Prostate gland (tissue), 2 donors: ENCODE measurements around the gene LYVE1.

ENCODE experiments used
- CTCF ChIP-seq, 4 experiments: fragments of 200-600 bp in 2 of 4; fragments of 450-650 bp in 2 of 4; sonication (generic) in 2 of 4; IDR thresholded peaks; 1 replicate in 3 of 4; 2 replicates in 1 of 4; pipeline ENCODE4 v1.5.1; 2016 to 2019; ENCODE audit warnings: antibody characterized with exemption in 4 of 4, mild to moderate bottlenecking in 2 of 4, moderate library complexity in 2 of 4
- POLR2A ChIP-seq: fragments of 450-650 bp; IDR thresholded peaks from one replicate; pipeline ENCODE4 v1.6.1; 2016; ENCODE audit warnings: antibody characterized with exemption, mild to moderate bottlenecking
- POLR2AphosphoS5 ChIP-seq: sonication (generic); formaldehyde crosslinking; IDR thresholded peaks from one replicate; pipeline ENCODE4 v1.6.1; 2017; ENCODE audit warnings: antibody characterized with exemption

- no peak for TF ChIP-seq CTCF (IDR thresholded peaks at IDR 0.05)
- peak; percentile 24 for TF ChIP-seq POLR2AphosphoS5
- no peak for TF ChIP-seq POLR2A
Observed at GRCh38 chr11:10592331-10592730, 23.9 kb upstream of the LYVE1 start.
